Natural killer cell (primary cell): ENCODE results near the gene ST8SIA4. TPM values are rescaled to one million over a fixed set of nuclear protein-coding genes. Genes with fewer than 3 reads are reported as not detected.

Experiments
- ATAC-seq, 3 donors: fragments of 150-1000 bp in 2 of 3; fragments of 200-7000 bp in 1 of 3; cut with Tn5 transposase; 1 replicate in 1 of 3; 2 replicates in 2 of 3; pipeline ENCODE4 v1.10.0; 2021; ENCODE audit warnings: mild to moderate bottlenecking in 2 of 3, moderate library complexity in 2 of 3
- DNase-seq, 2 donors: peaks; one replicate each; pipeline versions ENCODE4 v3.0.0 to v3.0.0-alpha.2; 2013 to 2021; ENCODE audit warnings: mixed read lengths in 1 of 2
- H3K27ac ChIP-seq: one replicate; pipeline ENCODE4 v1.5.1; 2013; ENCODE audit warnings: mild to moderate bottlenecking, low read length
- H3K27me3 ChIP-seq: one replicate; pipeline ENCODE4 v1.6.1; 2013; ENCODE audit warnings: low read length; ENCODE audit not compliant: control insufficient read depth, insufficient read depth
- H3K36me3 ChIP-seq: one replicate; pipeline ENCODE4 v1.6.1; 2013; ENCODE audit warnings: low read length; ENCODE audit not compliant: control insufficient read depth, insufficient read depth
- H3K4me1 ChIP-seq: one replicate; pipeline ENCODE4 v1.6.1; 2013; ENCODE audit warnings: low read length; ENCODE audit not compliant: control insufficient read depth, insufficient read depth
- H3K4me3 ChIP-seq: one replicate; pipeline ENCODE4 v1.5.1; 2013; ENCODE audit warnings: low read length
- H3K9me3 ChIP-seq: one replicate; pipeline ENCODE4 v1.6.1; 2013; ENCODE audit warnings: low read length; ENCODE audit not compliant: control insufficient read depth, insufficient read depth
- H3K27ac Mint-ChIP-seq, 2 donors: one replicate each; pipeline ENCODE4 v1.8.0; 2022; ENCODE audit warnings: mild to moderate bottlenecking in 2 of 2, mixed read lengths in 2 of 2, moderate library complexity in 1 of 2
- H3K27me3 Mint-ChIP-seq, 2 donors: one replicate each; pipeline ENCODE4 v1.8.0; 2022; ENCODE audit warnings: low read depth in 2 of 2, mixed read lengths in 2 of 2
- H3K36me3 Mint-ChIP-seq: one replicate; pipeline ENCODE4 v1.8.0; 2022; ENCODE audit warnings: mixed read lengths
- H3K4me1 Mint-ChIP-seq, 2 donors: one replicate each; pipeline ENCODE4 v1.8.0; 2022; ENCODE audit warnings: mixed read lengths in 2 of 2
- H3K4me3 Mint-ChIP-seq: one replicate; pipeline ENCODE4 v1.8.0; 2022; ENCODE audit warnings: mild to moderate bottlenecking, moderate library complexity, mixed read lengths
- H3K9me3 Mint-ChIP-seq, 2 donors: one replicate each; pipeline ENCODE4 v1.8.0; 2022; ENCODE audit warnings: mixed read lengths in 2 of 2
- CTCF ChIP-seq: fragments of 200-600 bp; IDR thresholded peaks from one replicate; pipeline ENCODE4 v1.8.0; 2022; ENCODE audit warnings: antibody characterized with exemption
- WGBS: methylation state at CpG from one replicate; pipeline ENCODE4 v1.1.7; 2013; ENCODE audit warnings: missing lambda C conversion rate; ENCODE audit not compliant: insufficient coverage; 5-methylcytosine and 5-hydroxymethylcytosine counted together
- intact Hi-C: fragments of 100-400 bp; cut with micrococcal nuclease; formaldehyde crosslinking; loops from one replicate; pipeline ENCODE4 v1.14.2; 2022
- total RNA-seq, 4 donors: library from RNA; stranded (reverse); fragments of 120-200 nt in 1 of 4; gene quantifications; one replicate each; pipeline versions ENCODE4 v1.2.3 to v1.2.4, GENCODE V29; 2013 to 2022

ST8SIA4 gene
- total RNA-seq, 3 donors from 2014 or later (not counting 1 experiment from before 2014, with no cell fraction given) = 36.3 to 63.1 (median 59.9) TPM

- TF ChIP-seq CTCF = no peak
- H3K27ac Mint-ChIP-seq = peak overlapping the region; percentile 36 to 89
- H3K36me3 Mint-ChIP-seq = no peaks in the 10 kb centered on the region
- H3K27me3 Mint-ChIP-seq = no peaks in the 10 kb centered on the region
- no peak overlapping the region for H3K27ac ChIP-seq
- WGBS = 78% methylated on average over 2 of the region's 3 CpGs
- intact Hi-C loops = no loop called here
- DNase-seq (no peak), ATAC-seq (no peak)
- no peak overlapping the region for H3K4me3 ChIP-seq
- no peaks in the 10 kb centered on the region for H3K9me3 ChIP-seq
- H3K36me3 ChIP-seq = peaks cover 21% of the 10 kb centered on the region
- H3K27me3 ChIP-seq = no peaks in the 10 kb centered on the region
- H3K4me1 Mint-ChIP-seq = peaks cover 29 to 45% of the 10 kb centered on the region in 2 donors
- H3K9me3 Mint-ChIP-seq = no peaks in the 10 kb centered on the region
- H3K4me1 ChIP-seq = no peaks in the 10 kb centered on the region
- no peak overlapping the region for H3K4me3 Mint-ChIP-seq
Measured at GRCh38 chr5:100867039-100867562, 36.0 kb downstream of the ST8SIA4 start.

- no peak for TF ChIP-seq CTCF
- DNase-seq (no peak), ATAC-seq (no peak)
- Mint-ChIP-seq H3K36me3 (no peaks in the 10 kb centered on the region), H3K4me3 (no peak overlapping the region), H3K27ac (peak overlapping the region; percentile 51 to 89), H3K4me1 (peaks cover 41 to 65% of the 10 kb centered on the region in 2 donors), H3K9me3 (no peaks in the 10 kb centered on the region), H3K27me3 (no peaks in the 10 kb centered on the region)
- H3K36me3 ChIP-seq = peaks cover 15% of the 10 kb centered on the region
- WGBS = 96% methylated on average over 2 of the region's 2 CpGs
- H3K9me3 ChIP-seq = no peaks in the 10 kb centered on the region
- no peaks in the 10 kb centered on the region for H3K27me3 ChIP-seq
- H3K4me3 ChIP-seq = no peak overlapping the region
- H3K27ac ChIP-seq = no peak overlapping the region
- intact Hi-C loops = no loop called here
- no peaks in the 10 kb centered on the region for H3K4me1 ChIP-seq
Measured at GRCh38 chr5:100864931-100865330, 38.2 kb downstream of the ST8SIA4 start.

GRCh38 chr5:100863739-100864138 is 39.3 kb downstream of the ST8SIA4 start:
- H3K27ac Mint-ChIP-seq = no peak overlapping the region
- Histone ChIP-seq H3K4me1 (no peaks in the 10 kb centered on the region), H3K36me3 (peaks cover 8% of the 10 kb centered on the region), H3K9me3 (no peaks in the 10 kb centered on the region), H3K4me3 (no peak overlapping the region), H3K27me3 (no peaks in the 10 kb centered on the region), H3K27ac (no peak overlapping the region)
- no peaks in the 10 kb centered on the region for H3K9me3 Mint-ChIP-seq
- ATAC-seq (no peak), DNase-seq (no peak)
- no peaks in the 10 kb centered on the region for H3K36me3 Mint-ChIP-seq
- intact Hi-C loops = no loop called here
- peaks cover 47 to 66% of the 10 kb centered on the region in 2 donors for H3K4me1 Mint-ChIP-seq
- no peak for TF ChIP-seq CTCF
- 83% methylated on average over 2 of the region's 2 CpGs for WGBS
- H3K4me3 Mint-ChIP-seq = no peak overlapping the region
- no peaks in the 10 kb centered on the region for H3K27me3 Mint-ChIP-seq

- Histone ChIP-seq H3K27ac (no peak overlapping the region), H3K27me3 (no peaks in the 10 kb centered on the region), H3K4me3 (no peak overlapping the region), H3K36me3 (peaks cover 2% of the 10 kb centered on the region), H3K4me1 (no peaks in the 10 kb centered on the region), H3K9me3 (no peaks in the 10 kb centered on the region)
- no peak for ATAC-seq
- H3K4me1 Mint-ChIP-seq = peaks cover 46 to 58% of the 10 kb centered on the region in 2 donors
- no peaks in the 10 kb centered on the region for H3K9me3 Mint-ChIP-seq
- no peak overlapping the region for H3K4me3 Mint-ChIP-seq
- intact Hi-C loops = no loop called here
- TF ChIP-seq CTCF = no peak
- WGBS = 83% methylated on average over 2 of the region's 3 CpGs
- H3K27ac Mint-ChIP-seq = peak overlapping the region; percentile 68
- no peaks in the 10 kb centered on the region for H3K36me3 Mint-ChIP-seq
- no peak for DNase-seq
- H3K27me3 Mint-ChIP-seq = no peaks in the 10 kb centered on the region
Measured at GRCh38 chr5:100861148-100861547, 41.9 kb downstream of the ST8SIA4 start.
